NCI-H460 (cell line): ENCODE measurements around the gene SSBP3. TPM values are rescaled to one million over a fixed set of nuclear protein-coding genes. Genes with fewer than 3 reads are reported as not detected.

ENCODE experiments used
- DNase-seq: peaks from one replicate; pipeline ENCODE4 v3.0.0-alpha.2; 2016; ENCODE audit warnings: low read depth; ENCODE audit errors: extremely low read depth
- total RNA-seq: library from RNA; depleted of rRNA; stranded (reverse); fragments of >200 nt; shearing (Covaris generic); gene quantifications from 2 replicates; pipeline ENCODE4 v1.2.3, GENCODE V29; 2014

SSBP3 gene
- total RNA-seq, 1 experiment from 2014 or later = 3.1 TPM

DNA sequence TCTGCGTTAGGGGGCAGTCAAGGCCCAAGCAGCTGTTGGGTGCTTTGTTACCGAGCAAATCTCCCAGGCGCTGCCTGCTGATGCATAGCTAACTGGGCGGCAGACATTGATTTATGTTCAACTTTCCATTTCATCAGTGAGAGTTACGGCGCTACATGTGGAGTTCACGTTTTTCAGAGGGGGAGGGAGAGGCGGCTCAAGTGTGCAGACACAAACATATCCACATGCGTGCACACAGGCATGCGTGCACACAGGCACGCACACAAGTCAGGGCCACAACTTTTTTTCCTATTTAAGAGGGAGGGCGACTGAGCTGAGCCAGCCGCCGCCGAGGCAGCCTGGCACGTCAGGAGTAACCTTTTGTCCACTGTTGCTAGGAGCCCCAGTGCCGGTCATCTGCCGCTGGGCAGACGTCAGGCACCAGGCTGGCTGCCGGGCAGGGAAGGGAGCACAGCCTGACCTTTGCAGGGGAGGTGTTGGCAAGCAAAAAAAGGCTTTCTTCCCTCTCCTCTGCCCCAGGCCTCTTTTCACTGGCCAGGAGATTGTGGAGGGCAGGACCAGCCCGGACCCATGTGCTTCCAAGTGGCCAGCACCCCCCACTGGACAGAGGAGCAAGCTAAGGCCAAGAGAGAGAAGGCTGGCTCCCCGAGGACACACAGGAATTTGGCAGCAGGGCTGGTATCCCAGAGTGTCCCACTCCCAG is 133.0 kb downstream of the SSBP3 start:
- DNase-seq = peak; percentile 67

DNA sequence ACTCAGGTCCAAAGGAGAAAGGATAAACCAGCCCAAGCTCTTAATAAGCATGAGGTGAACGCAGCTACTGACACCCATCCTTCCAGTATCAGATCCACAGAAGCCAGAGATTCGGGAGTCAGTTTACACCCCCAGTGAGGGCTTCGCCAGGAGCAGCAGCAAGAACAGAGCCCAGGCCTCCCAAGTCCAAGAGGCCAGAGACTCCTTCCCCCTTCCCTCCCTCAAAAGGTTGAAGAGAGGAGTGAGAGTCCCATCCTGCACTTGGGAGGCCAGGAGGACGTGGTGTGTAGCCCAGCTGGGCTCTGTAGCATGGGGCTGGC is 133.5 kb downstream of the SSBP3 start:
- no peak for DNase-seq

DNA sequence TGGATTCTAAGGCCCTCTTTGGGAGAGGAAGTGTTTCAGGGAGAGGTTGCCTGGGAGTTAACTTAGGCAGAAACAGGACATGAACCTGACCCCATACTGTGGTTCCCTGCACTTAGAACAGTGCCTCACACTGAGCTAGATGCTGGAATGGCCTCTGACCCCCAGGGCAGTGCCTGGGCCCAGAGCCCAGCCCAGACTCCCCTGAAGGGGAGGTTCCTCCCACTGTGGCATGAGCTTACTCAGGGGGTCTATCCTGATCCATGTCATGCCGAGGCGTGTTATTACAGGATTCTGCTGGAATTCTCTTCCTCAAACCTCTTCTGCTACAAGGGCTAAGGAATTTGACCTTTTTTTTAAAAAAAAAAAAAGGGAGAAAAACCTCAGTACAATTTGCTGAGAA is 134.1 kb downstream of the SSBP3 start:
- DNase-seq = no peak

DNA sequence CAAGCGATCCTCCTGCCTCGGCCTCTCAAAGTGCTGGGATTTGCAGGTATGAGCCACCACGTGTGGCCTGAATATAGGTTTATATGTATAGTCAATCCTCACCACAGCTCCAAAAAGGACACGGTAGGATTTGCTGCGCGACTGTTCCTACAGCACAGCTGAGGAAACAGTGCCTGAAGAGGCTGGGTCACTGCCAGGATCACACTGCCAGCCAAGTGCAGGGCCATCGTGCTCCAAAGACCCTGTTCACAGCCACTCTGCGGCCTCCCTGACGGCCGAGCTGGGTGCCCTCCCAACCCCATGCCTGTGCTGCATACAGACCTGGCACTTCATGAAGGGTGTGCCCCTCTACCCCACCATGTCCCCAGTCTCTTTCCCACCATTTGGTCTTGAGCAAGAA is 134.9 kb downstream of the SSBP3 start:
- no peak for DNase-seq

DNA sequence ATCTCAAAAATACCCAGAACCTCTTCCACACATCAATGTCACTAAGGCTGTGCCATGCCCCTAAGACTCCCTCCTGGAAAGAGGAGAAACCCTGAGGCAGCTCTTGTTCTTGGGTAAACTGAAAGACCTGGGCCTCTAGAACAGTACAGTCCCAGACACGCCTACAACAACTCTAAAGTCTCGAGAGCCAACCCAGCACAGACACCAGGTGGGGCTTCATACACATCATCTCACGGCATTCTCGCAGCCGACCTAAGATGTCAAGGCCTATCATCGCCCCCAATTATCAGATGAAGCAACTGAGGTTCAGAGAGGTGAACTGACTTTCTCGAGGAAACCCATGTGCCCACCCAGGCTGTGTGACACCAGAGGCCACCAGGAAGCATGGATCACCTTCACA is 135.7 kb downstream of the SSBP3 start:
- no peak for DNase-seq

DNA sequence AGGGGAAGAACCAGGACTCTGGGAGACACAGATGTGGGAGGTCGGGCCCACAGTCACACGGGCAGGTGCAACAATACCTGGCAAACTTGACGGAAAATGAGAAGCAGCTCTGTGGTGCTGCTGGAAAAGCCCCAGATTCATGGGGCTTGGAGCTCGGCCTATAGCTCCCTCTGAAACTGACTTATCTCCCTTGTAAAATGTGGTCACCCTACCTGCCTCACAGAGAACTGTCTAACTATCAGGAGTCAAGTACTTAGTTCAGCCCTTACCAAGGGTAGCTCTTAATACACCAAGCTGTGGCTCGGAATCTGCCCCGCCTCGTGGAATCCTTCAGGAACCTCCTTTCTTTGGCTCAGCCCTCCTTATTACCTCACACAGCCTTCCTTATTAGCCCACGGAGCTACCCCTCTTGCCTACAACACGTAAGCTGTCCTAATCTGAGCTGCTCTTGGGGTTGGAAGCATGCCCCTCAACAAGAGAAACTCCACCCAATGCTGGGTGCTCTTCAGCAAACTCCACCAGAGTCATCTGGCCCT is 137.4 kb downstream of the SSBP3 start:
- no peak for DNase-seq

DNA sequence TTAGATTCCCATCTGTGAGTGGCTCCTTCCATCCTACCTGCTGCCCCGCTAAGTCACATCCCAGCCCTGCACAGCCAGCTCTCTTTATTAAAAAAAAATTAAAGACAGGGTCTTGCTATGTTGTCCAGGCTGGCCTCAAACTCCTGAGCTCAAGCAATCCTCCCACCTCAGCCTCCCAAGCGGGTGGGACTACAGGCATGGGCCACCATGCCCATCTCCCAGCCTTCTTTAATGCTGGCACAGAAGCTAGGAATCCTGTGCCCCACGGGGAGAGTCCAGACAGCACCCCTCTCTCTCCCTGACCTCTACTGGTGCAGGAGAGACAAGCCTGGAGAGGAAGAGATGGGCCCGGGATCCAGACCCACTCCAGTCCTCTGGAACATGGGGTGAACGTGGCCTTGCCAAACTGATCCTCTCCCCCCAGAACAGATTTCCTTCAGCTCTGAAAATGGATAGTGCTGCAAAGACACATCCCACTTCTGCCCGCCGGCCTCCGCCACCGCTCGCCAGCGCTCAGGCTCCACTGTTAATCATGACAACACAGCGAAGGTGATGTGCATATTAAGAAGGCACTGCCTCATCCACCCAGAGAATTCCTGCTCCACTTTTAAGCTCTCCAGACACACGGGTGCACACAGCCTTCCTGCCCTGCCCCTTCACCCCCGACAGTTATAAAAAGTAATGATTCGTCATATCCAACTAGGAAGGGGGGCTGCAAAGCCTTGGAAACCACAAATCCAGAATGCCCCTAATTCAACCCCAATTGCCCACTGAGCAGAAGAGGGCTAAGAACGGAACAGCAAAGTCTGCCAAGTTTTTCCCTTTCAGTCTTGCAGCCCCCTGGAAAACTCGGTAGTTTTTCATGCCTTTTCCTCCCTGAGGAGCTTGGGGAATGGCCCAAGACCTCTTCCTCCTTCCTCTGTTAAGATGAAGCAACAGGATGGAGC is 138.1 kb downstream of the SSBP3 start:
- DNase-seq = no peak

DNA sequence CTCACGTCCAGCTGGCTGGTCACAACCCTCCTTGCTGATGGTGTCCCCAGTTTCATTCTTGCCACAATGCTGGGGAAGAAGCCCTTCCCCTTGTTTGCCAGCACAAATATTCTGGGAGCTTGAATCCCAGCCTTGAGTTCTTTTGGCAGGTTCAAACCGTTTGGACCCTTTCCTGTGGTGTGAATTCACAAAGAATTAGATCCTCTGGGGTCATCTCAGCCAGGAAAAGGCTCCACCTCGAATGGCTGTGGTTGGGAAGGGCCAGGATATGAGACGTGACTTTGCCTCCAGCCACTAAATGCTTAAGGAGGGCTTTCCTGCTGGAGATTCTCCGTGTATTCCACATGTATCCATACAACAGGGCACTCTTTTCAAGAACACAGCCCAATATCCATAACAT is 139.3 kb downstream of the SSBP3 start:
- no peak for DNase-seq

DNA sequence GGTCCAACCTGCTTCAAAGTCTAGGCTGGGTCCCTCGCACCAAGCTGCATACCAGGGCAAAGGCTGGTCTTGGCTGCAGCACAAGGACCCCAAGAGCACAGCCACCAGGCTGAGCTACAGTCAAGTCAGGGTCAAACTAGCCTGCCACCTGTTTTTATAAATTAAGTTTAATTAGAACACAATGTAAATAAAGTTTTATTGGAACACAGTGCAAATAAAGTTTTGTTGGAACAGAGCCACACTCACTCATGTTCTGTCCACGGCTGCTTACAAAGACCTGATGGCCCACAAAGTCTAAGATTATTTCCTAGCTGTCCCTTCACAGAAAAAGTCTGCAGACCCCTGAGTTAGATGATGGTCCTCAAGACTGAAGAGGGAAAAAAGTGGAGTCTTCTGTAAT is 140.0 kb downstream of the SSBP3 start:
- no peak for DNase-seq

DNA sequence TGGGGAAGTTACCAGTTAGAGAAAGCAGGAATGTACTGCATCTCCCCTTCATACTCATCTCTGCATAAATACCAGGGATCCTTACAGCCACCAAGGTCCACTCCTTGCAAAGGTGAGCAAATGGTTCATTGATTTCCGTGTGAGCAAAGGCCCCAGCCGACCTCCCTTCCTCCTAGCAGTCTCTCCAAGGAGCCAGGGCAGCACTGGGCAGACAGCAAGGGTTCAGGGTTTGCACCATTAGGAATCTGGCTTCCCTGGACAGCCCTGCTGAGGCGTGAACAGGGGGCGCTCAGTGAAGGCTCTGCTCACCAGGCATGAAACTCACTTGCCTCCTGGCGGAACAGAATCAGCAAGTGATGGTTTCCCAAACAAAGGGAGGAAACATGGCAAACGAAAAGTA is 140.5 kb downstream of the SSBP3 start:
- DNase-seq = no peak

DNA sequence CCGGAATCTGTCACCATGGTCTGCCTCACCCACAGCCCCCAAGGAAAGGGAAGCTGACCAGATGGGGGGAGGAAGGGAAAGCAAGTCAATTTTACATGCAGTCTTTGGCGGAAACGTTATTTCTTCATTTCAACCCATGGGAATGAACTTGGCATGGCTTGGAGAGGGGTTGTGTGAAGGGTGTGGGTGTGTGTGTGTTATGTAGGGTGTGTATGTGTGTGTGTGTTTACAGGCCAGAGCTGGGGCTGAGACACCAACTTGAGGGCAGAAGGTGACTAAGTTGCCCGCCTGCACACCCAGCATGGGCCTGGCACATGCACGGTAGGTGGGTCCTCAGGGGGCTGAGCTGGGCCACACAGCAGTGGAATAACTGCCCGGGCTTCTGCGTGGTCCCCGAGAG is 141.1 kb downstream of the SSBP3 start:
- no peak for DNase-seq

DNA sequence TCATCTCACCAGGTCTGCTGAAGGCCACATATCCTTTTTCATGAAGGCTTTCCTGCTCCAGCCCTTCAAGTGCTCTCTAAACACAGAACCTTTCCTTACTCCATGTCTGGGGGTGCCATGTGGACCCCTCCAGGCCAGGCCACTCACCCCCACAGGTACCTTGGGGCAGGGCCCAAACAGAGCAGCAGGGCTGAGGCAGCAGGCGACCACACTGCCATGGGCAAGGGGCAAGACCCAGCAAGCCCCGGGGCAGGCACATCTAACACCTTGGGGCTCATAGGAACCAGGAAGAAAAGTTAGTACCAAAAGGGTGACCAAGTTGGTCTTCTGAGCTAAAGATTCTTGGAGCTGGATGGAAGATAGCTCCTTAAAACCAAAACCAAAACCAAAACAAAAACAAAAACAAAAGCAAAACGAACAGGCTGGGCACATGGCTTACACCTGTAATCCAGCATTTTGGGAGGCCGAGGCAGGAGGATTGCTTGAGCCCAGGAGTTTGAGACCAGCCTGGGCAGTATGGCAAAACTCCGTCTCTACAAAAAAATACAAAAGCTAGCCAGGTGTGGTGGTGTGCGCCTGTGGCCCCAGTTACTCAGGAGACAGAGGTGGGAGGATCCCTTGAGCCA is 142.5 kb downstream of the SSBP3 start:
- DNase-seq = no peak

DNA sequence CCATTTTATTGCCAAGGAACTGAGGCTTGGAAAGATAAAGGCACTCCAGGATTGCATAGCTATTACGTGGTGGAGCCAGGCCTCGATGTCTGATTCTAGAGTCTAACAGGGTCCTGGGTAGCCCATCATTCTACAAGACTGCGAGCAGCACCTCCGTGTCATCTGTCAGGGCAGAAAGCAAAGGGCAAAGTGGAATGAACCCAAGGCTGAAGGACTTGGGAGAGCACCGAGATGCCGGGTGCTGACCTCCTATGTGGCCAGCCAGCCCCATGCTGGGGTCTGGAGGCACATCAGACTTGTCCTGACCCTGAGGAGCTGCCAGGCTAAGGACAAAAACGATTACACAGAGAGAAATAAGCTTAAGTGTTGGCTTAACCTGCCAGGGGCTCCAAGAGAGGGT is 143.9 kb downstream of the SSBP3 start:
- no peak for DNase-seq

DNA sequence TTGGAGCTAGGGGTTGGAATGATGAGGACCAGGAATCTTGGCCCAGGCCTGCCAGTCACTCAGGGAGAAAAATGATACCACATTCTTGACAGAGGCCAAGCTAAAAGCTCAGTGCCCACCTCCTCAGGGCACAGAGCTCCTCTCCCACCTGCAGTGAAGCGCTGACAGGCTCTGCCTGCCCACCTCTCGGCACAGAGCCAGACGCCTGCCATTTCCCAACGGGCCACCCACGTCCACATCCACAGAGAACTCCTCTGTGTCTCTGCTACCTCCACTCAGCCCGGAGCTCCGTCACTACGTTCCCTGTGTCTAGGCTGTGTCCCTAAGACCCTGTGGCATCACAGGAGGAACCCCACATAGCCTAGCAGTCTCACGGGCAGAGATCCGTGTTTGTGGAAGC is 145.4 kb downstream of the SSBP3 start:
- no peak for DNase-seq

DNA sequence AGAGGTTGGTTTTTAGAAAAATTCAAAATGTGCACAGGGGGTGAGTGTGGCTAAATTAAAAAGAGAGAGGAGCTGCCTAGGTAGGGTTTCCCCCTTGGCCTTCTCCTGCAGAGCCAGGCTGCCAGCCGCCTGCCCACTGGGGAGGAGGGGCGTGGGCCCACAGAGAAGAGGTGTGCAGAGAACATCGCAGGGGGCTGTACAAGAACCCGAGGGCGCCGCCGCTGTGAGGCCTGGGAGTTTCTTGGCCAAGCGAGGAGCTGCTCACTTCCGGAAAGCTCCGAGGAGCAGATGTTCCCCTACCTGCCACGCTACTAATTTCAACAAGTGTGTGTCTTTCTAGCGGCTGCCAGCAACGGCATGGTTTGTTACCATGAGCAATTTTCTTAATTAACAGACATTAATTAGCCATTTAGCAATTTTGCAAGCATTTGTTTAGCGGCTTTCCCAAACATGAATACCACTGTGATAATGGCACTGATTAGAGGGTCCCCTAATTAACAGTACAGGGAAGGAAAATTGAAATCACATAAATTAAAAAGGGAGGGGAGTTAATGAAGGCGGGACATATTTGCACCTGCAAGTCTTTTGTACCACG is 146.6 kb downstream of the SSBP3 start:
- no peak for DNase-seq

DNA sequence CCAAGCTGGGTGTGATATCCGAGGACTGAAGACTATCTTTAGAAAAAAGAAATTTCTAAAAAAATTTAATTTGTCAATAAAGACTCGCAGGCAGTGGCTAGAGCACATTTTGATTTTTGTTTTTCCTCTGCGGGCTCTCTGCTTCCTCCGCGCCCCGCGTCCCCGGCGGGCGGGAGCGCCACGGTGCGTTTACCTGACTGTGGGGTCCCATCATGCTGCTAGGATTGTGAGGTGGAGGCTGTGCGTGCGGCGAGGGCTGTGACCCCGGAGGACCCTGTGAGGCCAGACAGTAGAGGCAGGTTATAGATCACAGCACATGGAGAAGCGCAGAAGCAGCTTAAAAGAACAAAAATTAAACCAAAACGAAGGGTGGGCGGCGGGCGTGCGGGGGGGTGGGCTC is 148.3 kb downstream of the SSBP3 start:
- DNase-seq = no peak

DNA sequence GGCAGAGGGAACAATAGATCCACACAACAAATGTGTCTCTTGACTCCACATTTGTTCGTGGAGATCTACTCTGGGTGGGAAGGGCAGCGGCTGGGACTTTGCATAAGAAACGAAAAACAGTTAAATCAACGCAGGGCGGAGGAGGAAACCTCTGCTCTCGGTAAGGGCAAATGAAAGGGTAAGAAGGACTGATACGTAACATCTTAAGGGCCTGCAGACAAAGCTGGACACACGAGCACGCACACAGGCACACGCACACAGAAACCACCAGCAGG is 148.9 kb downstream of the SSBP3 start:
- DNase-seq = no peak

DNA sequence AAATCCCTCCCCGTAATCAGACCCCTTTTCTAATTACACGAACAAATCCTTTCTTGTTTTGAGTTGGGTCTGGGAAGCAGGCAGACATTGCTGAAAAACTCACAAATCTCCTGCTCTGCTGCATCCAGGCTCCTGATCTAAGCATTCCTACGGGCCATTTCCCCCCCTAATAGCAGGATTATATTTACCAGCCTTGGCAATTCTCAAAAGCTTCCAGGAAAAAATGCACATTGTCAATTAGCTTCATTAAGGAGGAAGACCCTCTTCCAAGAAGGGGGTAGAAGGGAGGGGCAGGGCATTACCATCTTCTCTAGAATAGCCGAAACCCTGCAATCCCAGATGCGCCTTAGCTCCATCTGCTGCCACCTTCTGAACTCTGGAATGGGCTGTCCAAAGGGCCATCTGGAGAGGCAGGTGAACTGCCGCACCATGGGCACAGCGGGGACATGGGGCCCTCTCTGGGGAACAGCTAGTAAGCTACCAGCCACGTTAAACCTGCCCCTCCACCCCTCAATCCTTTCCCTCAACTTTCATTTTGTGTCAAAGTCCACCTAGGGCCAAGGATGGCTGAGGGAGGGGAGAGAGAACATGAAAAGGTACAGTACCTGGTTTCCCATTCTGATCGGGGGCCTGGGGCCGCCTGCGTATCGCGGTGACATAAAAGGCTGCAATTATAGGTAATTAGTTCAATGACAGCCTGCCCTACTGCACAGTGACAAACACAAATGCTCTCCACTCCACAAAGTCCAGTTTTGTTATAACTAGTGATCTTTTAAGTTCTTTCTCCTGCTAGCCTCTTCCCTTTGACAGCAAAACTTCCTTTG is 149.5 kb downstream of the SSBP3 start:
- no peak for DNase-seq

DNA sequence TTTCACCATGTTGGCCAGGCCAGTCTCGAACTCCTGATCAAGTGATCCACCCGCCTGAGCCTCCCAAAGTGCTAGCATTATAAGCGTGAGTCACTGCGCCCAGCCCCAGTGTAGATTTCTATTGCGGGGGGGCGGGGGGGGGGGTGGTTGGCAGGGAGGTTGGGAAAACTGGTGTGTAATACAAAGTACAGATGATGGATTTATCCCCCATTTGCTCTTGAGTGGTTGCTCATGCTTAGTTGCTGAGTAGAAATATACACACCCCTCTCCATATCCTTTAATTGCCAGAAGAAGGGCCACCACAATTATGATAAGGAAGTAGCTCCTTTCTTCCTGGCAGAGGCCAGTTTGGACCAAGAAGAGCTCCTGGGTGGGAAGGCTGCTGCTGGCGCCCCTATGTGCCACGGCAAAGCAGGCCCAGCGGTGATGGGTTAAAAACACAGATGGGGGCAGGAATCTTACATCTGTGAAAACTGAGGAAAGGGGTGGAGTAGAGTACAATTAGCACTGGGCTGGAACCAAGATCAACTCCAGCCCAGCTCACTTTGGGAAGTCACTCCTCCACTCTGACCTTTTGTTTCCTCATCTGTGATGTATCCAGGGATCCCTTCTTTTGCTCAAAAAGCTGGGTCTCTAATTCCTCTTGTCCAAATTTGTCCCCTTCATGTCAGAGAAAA is 151.0 kb downstream of the SSBP3 start:
- no peak for DNase-seq

DNA sequence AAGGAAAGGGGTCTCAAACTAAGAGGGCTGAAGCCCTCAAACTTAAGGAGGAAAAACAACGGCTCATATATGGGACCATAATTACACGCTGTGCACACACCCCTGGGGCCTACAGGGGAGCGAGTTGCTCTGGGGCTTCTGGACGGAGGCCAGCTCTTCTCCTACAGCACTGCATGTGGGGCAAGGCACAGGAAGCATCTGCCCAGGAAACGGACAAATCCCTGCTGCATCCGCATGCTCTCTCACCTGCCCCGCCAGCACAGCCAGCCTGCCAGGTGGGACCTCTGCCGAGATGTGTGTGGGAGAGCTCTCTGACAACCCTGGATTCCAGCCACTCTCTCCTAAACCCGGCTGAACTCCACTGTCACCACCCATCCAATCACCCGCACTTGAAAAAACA is 152.1 kb downstream of the SSBP3 start:
- no peak for DNase-seq
